Measurements from ENCODE around the gene KIAA1549.
"Not testable (repeated sequence)": the region's sequence is repeated elsewhere in the genome, so short reads cannot be mapped to it uniquely, and the experiment has no call there.

KIAA1549 gene

GRCh38 chr7:138981332-138982203, at the start of gene KIAA1549:
Gene KIAA1549 (minus strand): TSS chr7:138981389. CDS start chr7:138981269, 120 bp downstream.
- DNase-seq = peak; percentile 68

- DNase-seq = no peak
Measured at GRCh38 chr7:139029353-139029752, 48.2 kb upstream of the KIAA1549 start.

- DNase-seq = no peak
Measured at GRCh38 chr7:139026551-139026950, 45.4 kb upstream of the KIAA1549 start.

- not testable (repeated sequence) for DNase-seq
Measured at GRCh38 chr7:139025861-139026260, 44.7 kb upstream of the KIAA1549 start.

GRCh38 chr7:139023076-139023475, 41.9 kb upstream of the KIAA1549 start:
- no peak for DNase-seq

- no peak for DNase-seq
Measured at GRCh38 chr7:139022286-139022685, 41.1 kb upstream of the KIAA1549 start.

- peak; percentile 3 for DNase-seq
Measured at GRCh38 chr7:139018910-139019309, 37.7 kb upstream of the KIAA1549 start.

- DNase-seq = peak; percentile 60
Measured at GRCh38 chr7:139016931-139017511, 35.8 kb upstream of the KIAA1549 start.

- DNase-seq = no peak
Measured at GRCh38 chr7:139011373-139011772, 30.2 kb upstream of the KIAA1549 start.

- DNase-seq = no peak
Measured at GRCh38 chr7:139004321-139005090, 23.3 kb upstream of the KIAA1549 start.

- no peak for DNase-seq
Measured at GRCh38 chr7:138999414-138999813, 18.2 kb upstream of the KIAA1549 start.

GRCh38 chr7:138992052-138992531, 10.9 kb upstream of the KIAA1549 start:
- DNase-seq = no peak

- DNase-seq = no peak
Measured at GRCh38 chr7:138987686-138988085, 6.5 kb upstream of the KIAA1549 start.

GRCh38 chr7:138982204-138982623, 1.0 kb upstream of the KIAA1549 start:
- peak; percentile 56 for DNase-seq

- peak; percentile 53 for DNase-seq
Measured at GRCh38 chr7:138980563-138981291, 462 bp downstream of the KIAA1549 start.

- peak; percentile 18 for DNase-seq
Measured at GRCh38 chr7:138979988-138980562, 1.1 kb downstream of the KIAA1549 start.

- peak; percentile 9 for DNase-seq
Measured at GRCh38 chr7:138979226-138979979, 1.8 kb downstream of the KIAA1549 start.

GRCh38 chr7:138978541-138979184, 2.5 kb downstream of the KIAA1549 start:
- DNase-seq = no peak

- not testable (repeated sequence) for DNase-seq
Measured at GRCh38 chr7:138976161-138976560, 5.0 kb downstream of the KIAA1549 start.

GRCh38 chr7:138975343-138976104, 5.7 kb downstream of the KIAA1549 start:
- no peak for DNase-seq
